D721Med (cell line): ENCODE results near the gene YEATS4.

Experiments used
- DNase-seq: peaks from one replicate; pipeline ENCODE4 v3.0.0; 2011; ENCODE audit warnings: low spot score; ENCODE audit not compliant: insufficient read length
- FAIRE-seq: peaks from 2 replicates; lab custom pipeline; 2011; peaks lifted over from hg19 to GRCh38; lab: Jason Lieb, UNC
- CTCF ChIP-seq: IDR thresholded peaks from 2 replicates; pipeline ENCODE4 v1.5.1; 2012; ENCODE audit warnings: mild to moderate bottlenecking, control low read depth; ENCODE audit not compliant: insufficient read depth; ENCODE audit errors: missing control alignments

The YEATS4 gene

GRCh38 chr12:69350777-69351176, 8.8 kb upstream of the YEATS4 start:
- DNase-seq (no peak), FAIRE-seq (no peak)
- no peak for TF ChIP-seq CTCF

GRCh38 chr12:69351462-69352236, 7.9 kb upstream of the YEATS4 start:
- TF ChIP-seq CTCF = no peak
- DNase-seq (no peak), FAIRE-seq (no peak)

- DNase-seq = no peak
- no peak for TF ChIP-seq CTCF
- no peak for FAIRE-seq
These were observed 6.6 kb upstream of the YEATS4 start for GRCh38 chr12:69352904-69353303.

- DNase-seq (no peak), FAIRE-seq (no peak)
- TF ChIP-seq CTCF = no peak
These were observed 5.4 kb upstream of the YEATS4 start for GRCh38 chr12:69354172-69354555.

- DNase-seq (no peak), FAIRE-seq (no peak)
- TF ChIP-seq CTCF = no peak
These were observed 4.9 kb upstream of the YEATS4 start for GRCh38 chr12:69354556-69355187.

- FAIRE-seq (no peak), DNase-seq (no peak)
- TF ChIP-seq CTCF = no peak
These were observed 4.0 kb upstream of the YEATS4 start for GRCh38 chr12:69355363-69356028.
